ENCODE measurements around the gene CATSPER2. TPM values are rescaled to one million over a fixed set of nuclear protein-coding genes. Genes with fewer than 3 reads are reported as not detected.
"Not testable (repeated sequence)": the region's sequence is repeated elsewhere in the genome, so short reads cannot be mapped to it uniquely, and the experiment has no call there.

CATSPER2 gene
- 1.1 and 1.9 TPM in 2 replicates for polyA plus RNA-seq (2011; rRNA removed)
- polyA minus RNA-seq (2011; rRNA and poly(A)+ RNA removed) = 0.46 and 4.2 TPM in 2 replicates

DNA sequence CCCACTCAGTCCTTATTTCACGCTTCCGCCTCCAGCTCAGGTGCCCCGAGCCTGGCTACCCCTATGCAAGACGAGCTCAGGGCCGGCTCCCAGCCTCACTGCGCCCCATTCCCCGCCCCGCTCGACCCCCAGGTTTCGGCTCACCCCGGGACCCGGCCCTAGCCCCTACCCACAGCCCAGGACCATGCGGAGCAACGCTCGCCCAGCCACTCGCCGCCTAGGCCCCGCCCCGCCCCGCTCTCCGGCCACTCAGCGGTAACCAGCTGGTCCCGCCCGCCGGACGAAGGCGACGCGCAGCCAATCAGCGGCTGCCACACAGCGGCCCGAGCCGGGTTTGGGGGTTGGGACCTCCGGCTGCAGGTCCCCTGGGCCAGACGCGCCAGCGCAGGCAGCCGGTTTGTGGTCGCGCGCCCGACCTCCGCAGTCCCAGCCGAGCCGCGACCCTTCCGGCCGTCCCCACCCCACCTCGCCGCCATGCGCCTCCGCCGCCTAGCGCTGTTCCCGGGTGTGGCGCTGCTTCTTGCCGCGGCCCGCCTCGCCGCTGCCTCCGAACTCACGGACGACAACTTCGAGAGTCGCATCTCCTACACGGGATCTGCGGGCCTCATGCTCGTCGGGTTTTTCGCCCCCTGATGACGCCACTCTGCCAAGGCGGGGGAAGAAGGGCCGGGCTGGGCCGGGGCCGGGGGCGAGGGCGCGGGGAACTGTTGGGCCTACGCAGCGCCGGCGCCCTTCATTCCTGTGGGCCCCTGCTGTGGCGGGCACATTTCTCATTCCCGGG, at the start of gene CATSPER2:
Gene CATSPER2 (minus strand): TSS at position 196 of the 781 bp plus-strand sequence. CDS start 783 bp downstream, outside the sequence.
- no peaks in the 10 kb centered on the region for H3K27me3 ChIP-seq (ENCODE audit: control insufficient read depth, insufficient read depth, low read length)
- DNase-seq (ENCODE audit: low read depth) = no peak
- H3K4me3 ChIP-seq (ENCODE audit: low read depth, low read length) = no peak within 1 kb of the TSS
- no peaks in the 10 kb centered on the region for H3K36me3 ChIP-seq (ENCODE audit: control insufficient read depth, insufficient read depth, low read length)
- POLR2A ChIA-PET = no interaction called here
- TF ChIP-seq, protein P1, sequence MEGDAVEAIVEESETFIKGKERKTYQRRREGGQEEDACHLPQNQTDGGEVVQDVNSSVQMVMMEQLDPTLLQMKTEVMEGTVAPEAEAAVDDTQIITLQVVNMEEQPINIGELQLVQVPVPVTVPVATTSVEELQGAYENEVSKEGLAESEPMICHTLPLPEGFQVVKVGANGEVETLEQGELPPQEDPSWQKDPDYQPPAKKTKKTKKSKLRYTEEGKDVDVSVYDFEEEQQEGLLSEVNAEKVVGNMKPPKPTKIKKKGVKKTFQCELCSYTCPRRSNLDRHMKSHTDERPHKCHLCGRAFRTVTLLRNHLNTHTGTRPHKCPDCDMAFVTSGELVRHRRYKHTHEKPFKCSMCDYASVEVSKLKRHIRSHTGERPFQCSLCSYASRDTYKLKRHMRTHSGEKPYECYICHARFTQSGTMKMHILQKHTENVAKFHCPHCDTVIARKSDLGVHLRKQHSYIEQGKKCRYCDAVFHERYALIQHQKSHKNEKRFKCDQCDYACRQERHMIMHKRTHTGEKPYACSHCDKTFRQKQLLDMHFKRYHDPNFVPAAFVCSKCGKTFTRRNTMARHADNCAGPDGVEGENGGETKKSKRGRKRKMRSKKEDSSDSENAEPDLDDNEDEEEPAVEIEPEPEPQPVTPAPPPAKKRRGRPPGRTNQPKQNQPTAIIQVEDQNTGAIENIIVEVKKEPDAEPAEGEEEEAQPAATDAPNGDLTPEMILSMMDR (IDR thresholded peaks at IDR 0.05; ENCODE audit: insufficient read depth, low read depth, low read length) = no peak
- CTCF ChIA-PET = no interaction called here

DNA sequence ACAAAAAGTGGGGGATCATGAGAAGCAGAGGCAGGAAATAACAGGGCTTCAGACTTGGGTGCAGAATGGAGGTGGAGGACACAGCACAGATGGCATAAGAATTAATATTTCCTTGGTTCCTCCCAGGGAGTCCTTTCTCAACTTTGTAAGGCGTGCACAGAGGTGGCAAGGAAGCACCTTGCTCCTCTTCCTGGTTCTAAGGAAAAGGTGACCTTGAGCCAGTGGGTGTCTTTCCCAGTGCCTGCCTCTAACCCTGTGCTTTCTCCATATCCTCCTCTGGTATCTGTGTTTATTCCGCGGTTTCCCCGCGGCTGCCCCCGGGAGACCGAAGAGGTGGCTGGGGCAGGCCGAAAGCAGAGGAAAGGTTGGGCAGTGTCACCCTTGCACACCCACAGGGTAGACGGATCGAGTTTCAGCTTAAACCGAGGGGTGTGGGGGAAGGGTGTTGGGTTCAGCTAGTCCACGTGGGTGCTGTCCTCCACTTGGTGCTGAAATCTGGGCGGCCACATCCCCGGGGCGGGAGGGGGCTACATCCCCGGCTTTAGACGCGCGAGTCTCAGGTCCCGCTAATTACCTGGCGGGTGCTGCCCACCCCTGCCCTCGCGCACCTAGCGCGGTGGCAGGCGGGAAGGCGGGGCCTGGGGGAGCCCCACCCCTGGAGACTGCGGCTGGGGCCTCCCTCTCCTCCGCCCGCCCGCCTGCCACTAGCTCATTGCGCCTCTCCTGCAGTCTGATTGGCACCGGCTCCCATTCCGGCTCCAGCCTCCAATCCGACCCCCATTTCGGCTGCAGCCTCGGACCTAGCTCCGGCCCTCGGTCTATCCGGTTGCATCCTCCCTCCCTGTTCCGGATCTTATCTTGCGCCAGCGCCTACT, 44.7 kb upstream of the CATSPER2 start, which contains the start of gene CKMT1A:
Gene CKMT1A (plus strand): TSS at position 712 of the 875 bp plus-strand sequence. CDS start 192 bp downstream, outside the sequence.
- CTCF ChIA-PET = not testable (repeated sequence)

DNA sequence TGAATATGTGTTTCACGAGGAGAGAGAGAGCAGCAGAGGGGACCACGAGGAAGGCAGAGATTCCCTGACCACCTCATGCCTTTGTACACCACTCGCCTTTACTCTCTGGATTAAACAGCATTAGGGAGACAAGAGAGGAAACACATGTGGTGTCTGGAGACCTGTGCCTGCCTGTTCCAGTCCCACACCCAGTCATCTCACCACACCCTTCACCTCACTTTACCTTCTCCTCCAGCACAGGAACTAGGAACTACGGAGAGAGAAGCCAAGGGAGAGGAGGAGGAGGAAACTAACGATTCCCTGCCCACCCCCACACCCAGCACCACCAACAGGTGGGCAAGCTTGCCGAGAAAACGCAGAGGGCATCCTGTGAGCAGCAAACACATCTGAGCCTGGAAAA, 44.0 kb upstream of the CATSPER2 start:
- CTCF ChIA-PET; H3K27me3 ChIP-seq (ENCODE audit: control insufficient read depth, insufficient read depth, low read length); H3K4me3 ChIP-seq (ENCODE audit: low read depth, low read length); DNase-seq (ENCODE audit: low read depth); POLR2A ChIA-PET; H3K36me3 ChIP-seq (ENCODE audit: control insufficient read depth, insufficient read depth, low read length): not testable (repeated sequence)

More for the DNA sequence above, 44.7 kb upstream of the CATSPER2 start, which contains the start of gene CKMT1A:
- DNase-seq (ENCODE audit: low read depth); H3K36me3 ChIP-seq (ENCODE audit: control insufficient read depth, insufficient read depth, low read length); POLR2A ChIA-PET; H3K4me3 ChIP-seq (ENCODE audit: low read depth, low read length); H3K27me3 ChIP-seq (ENCODE audit: control insufficient read depth, insufficient read depth, low read length): not testable (repeated sequence)

GRCh38 chr15:43689604-43690301, 41.1 kb upstream of the CATSPER2 start:
- DNase-seq (ENCODE audit: low read depth); CTCF ChIA-PET; H3K36me3 ChIP-seq (ENCODE audit: control insufficient read depth, insufficient read depth, low read length); H3K27me3 ChIP-seq (ENCODE audit: control insufficient read depth, insufficient read depth, low read length); H3K4me3 ChIP-seq (ENCODE audit: low read depth, low read length); POLR2A ChIA-PET: not testable (repeated sequence)

DNA sequence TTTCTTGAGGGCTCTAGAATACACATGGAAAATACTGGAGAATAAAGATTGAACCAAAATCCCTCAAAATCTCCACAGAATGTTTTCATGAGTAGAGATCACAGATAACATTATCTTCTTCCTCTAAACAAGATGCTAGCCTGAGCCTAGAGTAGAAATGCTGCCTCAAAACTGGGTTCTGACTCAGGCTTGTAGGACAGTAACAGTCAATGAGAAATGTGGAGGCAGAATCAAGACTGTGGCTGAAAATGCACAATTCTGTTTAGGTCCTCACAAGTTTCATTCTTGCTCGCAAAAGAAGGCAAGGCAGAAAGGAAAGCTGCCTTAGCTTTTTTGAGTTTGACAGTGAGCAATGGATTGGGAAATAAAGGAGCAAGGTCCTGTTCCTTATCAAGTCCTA, 25.5 kb upstream of the CATSPER2 start:
- H3K27me3 ChIP-seq (ENCODE audit: control insufficient read depth, insufficient read depth, low read length); H3K36me3 ChIP-seq (ENCODE audit: control insufficient read depth, insufficient read depth, low read length); POLR2A ChIA-PET; DNase-seq (ENCODE audit: low read depth); H3K4me3 ChIP-seq (ENCODE audit: low read depth, low read length); CTCF ChIA-PET: not testable (repeated sequence)

DNA sequence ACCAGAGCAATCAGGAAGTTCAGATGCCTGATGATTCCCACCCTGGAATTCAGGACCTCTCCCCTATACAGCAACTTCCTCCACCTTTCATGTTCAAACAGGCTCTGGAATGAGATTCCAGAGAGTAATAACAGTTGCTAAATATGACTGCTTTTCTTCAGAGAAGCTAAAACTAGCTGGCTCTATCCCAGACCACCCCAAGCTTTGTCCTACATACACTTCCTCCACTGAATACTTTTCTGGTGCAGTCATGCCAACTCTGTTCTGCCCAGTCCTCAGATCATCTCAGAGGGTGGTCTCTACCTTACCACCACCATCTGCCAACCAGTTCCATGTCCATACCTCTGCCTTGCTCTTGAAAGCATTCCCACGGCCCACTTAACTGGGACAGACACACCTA, 17.5 kb upstream of the CATSPER2 start:
- DNase-seq (ENCODE audit: low read depth) = not testable (repeated sequence)

GRCh38 chr15:43663333-43663732, 14.7 kb upstream of the CATSPER2 start:
- POLR2A ChIA-PET; H3K4me3 ChIP-seq (ENCODE audit: low read depth, low read length); H3K27me3 ChIP-seq (ENCODE audit: control insufficient read depth, insufficient read depth, low read length); DNase-seq (ENCODE audit: low read depth); CTCF ChIA-PET; H3K36me3 ChIP-seq (ENCODE audit: control insufficient read depth, insufficient read depth, low read length): not testable (repeated sequence)

More for the DNA sequence above, 17.5 kb upstream of the CATSPER2 start:
- CTCF ChIA-PET; H3K36me3 ChIP-seq (ENCODE audit: control insufficient read depth, insufficient read depth, low read length); H3K27me3 ChIP-seq (ENCODE audit: control insufficient read depth, insufficient read depth, low read length); H3K4me3 ChIP-seq (ENCODE audit: low read depth, low read length); POLR2A ChIA-PET: not testable (repeated sequence)

GRCh38 chr15:43662293-43662692, 13.6 kb upstream of the CATSPER2 start:
- DNase-seq (ENCODE audit: low read depth); CTCF ChIA-PET; POLR2A ChIA-PET; H3K36me3 ChIP-seq (ENCODE audit: control insufficient read depth, insufficient read depth, low read length); H3K27me3 ChIP-seq (ENCODE audit: control insufficient read depth, insufficient read depth, low read length); H3K4me3 ChIP-seq (ENCODE audit: low read depth, low read length): not testable (repeated sequence)

DNA sequence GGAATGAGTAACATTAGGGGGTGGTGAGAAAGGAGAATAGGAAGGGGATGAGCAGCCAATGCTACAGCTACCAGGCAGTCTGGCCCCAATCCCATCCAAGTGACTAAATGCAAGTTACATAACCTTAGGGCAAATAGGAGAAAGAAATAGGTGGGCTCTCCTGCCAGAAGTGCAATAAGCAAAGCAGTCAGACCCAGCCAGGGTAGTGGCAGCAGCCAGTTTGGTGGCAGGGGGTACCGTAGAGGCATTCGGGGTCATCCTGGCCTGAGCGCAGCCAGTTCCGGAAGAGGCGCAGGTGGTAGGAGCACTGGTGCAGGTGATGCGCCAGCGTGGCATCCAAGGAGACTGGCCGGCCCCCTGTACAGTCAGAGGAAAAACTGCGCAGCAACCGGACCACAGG, 11.1 kb upstream of the CATSPER2 start:
- H3K27me3 ChIP-seq (ENCODE audit: control insufficient read depth, insufficient read depth, low read length); DNase-seq (ENCODE audit: low read depth); CTCF ChIA-PET; H3K36me3 ChIP-seq (ENCODE audit: control insufficient read depth, insufficient read depth, low read length); POLR2A ChIA-PET; H3K4me3 ChIP-seq (ENCODE audit: low read depth, low read length): not testable (repeated sequence)

- POLR2A ChIA-PET; DNase-seq (ENCODE audit: low read depth); H3K4me3 ChIP-seq (ENCODE audit: low read depth, low read length); CTCF ChIA-PET; H3K36me3 ChIP-seq (ENCODE audit: control insufficient read depth, insufficient read depth, low read length); H3K27me3 ChIP-seq (ENCODE audit: control insufficient read depth, insufficient read depth, low read length): not testable (repeated sequence)
These were observed 834 bp upstream of the CATSPER2 start for GRCh38 chr15:43649430-43649926.

DNA sequence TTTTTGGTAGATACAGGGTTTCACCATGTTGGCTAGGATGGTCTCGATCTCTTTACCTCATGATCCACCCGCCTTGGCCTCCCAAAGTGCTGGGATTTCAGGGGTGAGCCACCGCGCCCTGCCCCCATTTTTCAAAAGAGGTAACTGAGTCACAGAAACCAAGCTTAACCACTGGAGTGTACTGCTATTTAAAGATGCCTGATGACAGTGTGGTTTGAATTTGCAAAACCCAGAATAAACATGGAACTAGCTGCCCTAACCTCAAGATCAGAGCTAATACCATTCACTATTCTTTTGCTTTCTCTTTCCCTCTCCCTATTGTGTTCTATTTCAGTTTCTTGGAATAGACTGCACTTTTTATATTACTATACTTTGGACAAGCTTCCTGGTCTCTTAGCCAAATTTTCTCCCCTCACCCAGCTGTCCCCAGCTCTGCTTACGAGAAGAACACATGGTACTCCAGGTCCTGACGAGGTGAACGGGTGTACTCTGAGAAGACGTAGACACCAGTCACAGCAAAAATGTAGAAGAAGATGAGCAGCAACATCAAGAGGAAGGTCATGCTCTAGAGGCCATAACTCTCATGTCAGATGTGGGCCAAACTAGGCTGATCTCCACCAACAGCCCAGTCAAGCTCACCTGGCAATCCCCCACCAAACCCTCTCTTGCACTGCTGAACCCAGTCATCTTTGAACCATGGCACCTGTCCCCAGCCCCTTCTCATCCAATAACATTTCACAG, 10.0 kb downstream of the CATSPER2 start:
- DNase-seq (ENCODE audit: low read depth); CTCF ChIA-PET; POLR2A ChIA-PET; H3K4me3 ChIP-seq (ENCODE audit: low read depth, low read length); H3K27me3 ChIP-seq (ENCODE audit: control insufficient read depth, insufficient read depth, low read length); H3K36me3 ChIP-seq (ENCODE audit: control insufficient read depth, insufficient read depth, low read length): not testable (repeated sequence)

All from BJ (cell line).